GM19240 (cell line): Measurements from ENCODE around the gene ETHE1.
A peak's percentile ranks its signal among the peaks of the same experiment; 100 is the strongest.

Experiments used
- DNase-seq: peaks from one replicate; pipeline ENCODE4 v3.0.0; 2011; ENCODE audit warnings: low spot score; ENCODE audit not compliant: insufficient read length

Gene ETHE1

GRCh38 chr19:43466793-43467192 is 60.2 kb downstream of the ETHE1 start:
- DNase-seq: no peak

- no peak for DNase-seq
Observed at GRCh38 chr19:43465468-43466120, 61.4 kb downstream of the ETHE1 start, which contains the start of gene LYPD3. Gene LYPD3 (minus strand): TSS chr19:43465608. CDS start chr19:43465571, 37 bp downstream.

- DNase-seq: peak; percentile 27
Observed at GRCh38 chr19:43464134-43464775, 62.7 kb downstream of the ETHE1 start.

GRCh38 chr19:43463381-43464133 is 63.4 kb downstream of the ETHE1 start:
- DNase-seq: peak; percentile 90

- DNase-seq: no peak
Observed at GRCh38 chr19:43462785-43463380, 64.1 kb downstream of the ETHE1 start.

GRCh38 chr19:43462383-43462782 is 64.6 kb downstream of the ETHE1 start:
- no peak for DNase-seq

GRCh38 chr19:43461303-43461702 is 65.7 kb downstream of the ETHE1 start:
- DNase-seq: no peak

GRCh38 chr19:43460362-43461016 is 66.5 kb downstream of the ETHE1 start:
- DNase-seq: no peak

GRCh38 chr19:43457809-43458208 is 69.2 kb downstream of the ETHE1 start:
- DNase-seq: no peak
